ENCODE measurements around the gene LIG1. TPM values are rescaled to one million over a fixed set of nuclear protein-coding genes. Genes with fewer than 3 reads are reported as not detected.
"Not testable (repeated sequence)": the region's sequence is repeated elsewhere in the genome, so short reads cannot be mapped to it uniquely, and the experiment has no call there.

The LIG1 gene
- total RNA-seq, 1 donor, result 24.8 TPM

DNA sequence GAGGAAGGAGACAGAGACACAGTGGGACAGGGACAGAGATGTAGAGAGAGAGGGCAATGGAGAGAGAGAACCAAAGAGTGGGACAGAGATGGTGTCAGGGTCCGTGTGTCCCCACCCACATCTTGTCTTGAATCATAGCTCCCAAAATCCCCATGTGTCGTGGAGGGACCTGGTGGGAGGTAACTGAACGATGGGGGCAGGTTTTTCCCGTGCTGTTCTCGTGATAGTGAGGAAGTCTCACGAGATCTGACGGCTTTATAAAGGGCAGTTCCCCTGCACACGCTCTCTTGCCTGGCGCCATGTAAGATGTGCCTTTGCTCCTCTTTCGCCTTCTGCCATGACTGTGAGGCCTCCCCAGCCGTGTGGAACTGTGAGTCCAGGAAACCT, 52.0 kb downstream of the LIG1 start:
- H3K4me1 ChIP-seq (ENCODE audit: insufficient read depth, low read length), result peaks cover 4% of the 10 kb centered on the region
- H3K9me3 ChIP-seq (ENCODE audit: low read depth, low read length), result no peaks in the 10 kb centered on the region
- no peaks in the 10 kb centered on the region for H3K27me3 ChIP-seq (ENCODE audit: insufficient read depth, low read length)
- H3K4me3 ChIP-seq (ENCODE audit: low read length), result no peak overlapping the region

DNA sequence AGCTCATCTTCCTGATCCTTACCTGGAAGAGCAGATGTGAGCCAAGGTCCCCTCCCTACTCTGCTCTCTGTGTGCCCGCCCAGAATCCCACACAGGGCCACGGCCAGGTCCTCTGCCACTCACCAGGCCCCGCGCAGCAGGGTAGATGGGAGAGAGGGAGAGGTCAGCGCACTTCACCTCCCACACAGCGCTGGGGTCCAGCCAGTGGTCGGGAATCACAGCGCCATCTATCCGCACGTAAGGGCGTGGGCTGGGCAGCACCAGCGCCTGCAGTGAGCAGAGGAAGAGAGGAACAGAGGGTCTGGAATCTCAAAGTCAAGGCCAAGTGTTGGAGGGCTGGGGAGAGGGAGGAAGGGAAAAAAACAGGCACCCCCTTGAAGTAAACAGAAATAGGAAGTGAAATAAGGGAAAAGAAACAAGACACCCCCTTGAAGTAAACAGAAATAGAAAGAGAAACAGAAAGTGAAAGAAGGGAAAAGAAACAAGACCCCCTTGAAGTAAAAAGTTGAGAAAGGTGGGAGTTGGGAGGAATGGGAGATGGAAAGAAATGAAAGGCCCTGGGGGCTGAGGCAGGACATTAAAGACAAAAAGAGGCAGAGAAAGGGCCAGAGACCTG, 52.5 kb downstream of the LIG1 start:
- H3K27me3 ChIP-seq (ENCODE audit: insufficient read depth, low read length), result no peaks in the 10 kb centered on the region
- peaks cover 4% of the 10 kb centered on the region for H3K4me1 ChIP-seq (ENCODE audit: insufficient read depth, low read length)
- H3K9me3 ChIP-seq (ENCODE audit: low read depth, low read length), result no peaks in the 10 kb centered on the region
- H3K4me3 ChIP-seq (ENCODE audit: low read length), result no peak overlapping the region

DNA sequence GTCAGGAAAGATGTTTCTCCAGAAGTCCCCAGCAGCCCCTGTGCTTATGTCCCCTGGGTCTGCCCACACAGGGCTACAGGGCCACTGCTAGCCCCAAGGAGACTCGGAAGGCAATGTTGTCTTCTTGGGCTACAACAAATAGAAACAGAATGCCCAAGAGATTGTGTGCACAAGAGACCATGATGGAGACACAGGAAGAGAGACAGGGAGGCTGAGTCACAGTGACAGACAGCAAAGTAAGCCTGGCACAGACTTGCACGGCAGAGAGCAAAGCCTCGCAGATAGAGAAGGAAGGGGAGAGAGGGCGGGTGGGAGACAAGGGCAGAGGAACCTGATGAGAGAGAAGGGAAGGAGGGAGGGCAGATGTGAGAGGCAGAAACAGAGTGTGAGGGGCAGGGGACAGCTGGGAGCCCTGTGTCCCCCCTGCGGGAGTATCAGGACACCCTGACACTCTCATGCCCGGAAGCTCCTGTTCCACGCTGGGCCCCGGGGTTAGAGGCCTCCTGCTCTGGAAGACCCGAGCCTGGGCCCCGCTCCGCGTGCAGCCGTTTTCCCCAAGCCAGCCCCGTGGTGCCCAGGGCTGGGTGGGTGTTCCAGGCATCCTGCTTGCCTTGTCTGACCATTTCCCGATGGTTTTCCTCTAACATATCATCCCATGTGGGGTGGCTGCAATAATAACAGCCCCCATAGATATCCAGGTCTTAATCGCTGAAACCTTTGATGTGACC, 56.8 kb downstream of the LIG1 start:
- Histone ChIP-seq H3K4me3 (ENCODE audit: low read length) (no peak overlapping the region), H3K4me1 (ENCODE audit: insufficient read depth, low read length) (peaks cover 12% of the 10 kb centered on the region), H3K9me3 (ENCODE audit: low read depth, low read length) (no peaks in the 10 kb centered on the region), H3K27me3 (ENCODE audit: insufficient read depth, low read length) (no peaks in the 10 kb centered on the region)

DNA sequence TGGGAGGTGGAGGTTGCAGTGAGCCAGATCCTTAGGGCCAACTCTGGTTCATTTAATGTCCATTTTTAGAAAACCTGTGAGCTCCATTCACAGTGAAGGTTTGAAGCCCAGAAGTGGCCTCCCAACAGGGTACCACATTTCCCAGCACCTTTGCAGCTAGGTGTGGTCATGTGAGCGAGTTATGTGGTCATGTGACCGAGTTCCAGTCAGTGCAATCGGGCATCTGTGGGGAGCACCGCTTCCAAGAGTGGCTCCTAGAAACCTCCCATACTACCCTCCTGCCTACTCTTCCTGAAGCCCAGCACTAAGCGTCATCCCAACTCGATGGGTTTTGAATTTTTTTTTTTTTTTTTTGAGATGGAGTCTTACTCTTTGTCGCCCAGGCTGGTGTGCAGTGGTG, 58.9 kb downstream of the LIG1 start:
- peaks cover 9% of the 10 kb centered on the region for H3K4me1 ChIP-seq (ENCODE audit: insufficient read depth, low read length)
- no peaks in the 10 kb centered on the region for H3K9me3 ChIP-seq (ENCODE audit: low read depth, low read length)
- H3K27me3 ChIP-seq (ENCODE audit: insufficient read depth, low read length), result no peaks in the 10 kb centered on the region
- no peak overlapping the region for H3K4me3 ChIP-seq (ENCODE audit: low read length)

DNA sequence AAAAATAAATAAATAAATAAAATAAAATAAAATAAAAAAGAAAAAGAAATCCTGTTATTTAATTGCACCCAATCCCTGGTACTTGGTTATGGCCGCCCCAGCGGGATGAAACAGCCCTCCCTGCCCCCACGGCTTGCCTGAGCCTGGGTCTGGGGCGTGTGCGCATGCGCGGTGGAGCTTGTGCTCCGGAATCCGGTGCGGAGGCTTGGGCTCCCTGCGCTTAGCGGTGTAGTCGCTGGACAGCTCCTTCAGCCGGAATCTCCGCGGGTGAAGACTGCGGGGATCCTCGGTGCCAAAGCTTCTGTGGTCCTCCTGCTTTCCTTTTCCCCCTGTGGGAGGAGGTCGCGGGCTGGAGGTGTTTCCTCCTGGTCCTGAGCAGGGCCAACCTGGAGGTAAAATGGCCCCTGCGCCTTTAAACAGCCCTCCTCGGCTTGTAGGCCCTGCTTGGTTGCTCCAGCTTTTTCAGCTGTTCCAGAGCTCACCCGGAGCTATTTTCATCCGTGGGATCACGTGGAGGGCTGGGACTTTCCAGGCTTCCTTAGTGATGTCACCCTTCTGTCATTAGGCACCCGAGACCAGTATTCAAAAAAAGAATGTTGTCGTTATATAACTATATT, 59.7 kb downstream of the LIG1 start, which contains the start of gene PLA2G4C:
PLA2G4C (minus strand) TSS at position 468 of the 617 bp plus-strand sequence. CDS start 4,288 bp downstream, outside the sequence.
- peaks cover 9% of the 10 kb centered on the region for H3K4me1 ChIP-seq (ENCODE audit: insufficient read depth, low read length)
- peak within 1 kb of the TSS; percentile 69 for H3K4me3 ChIP-seq (ENCODE audit: low read length)
- H3K9me3 ChIP-seq (ENCODE audit: low read depth, low read length), result no peaks in the 10 kb centered on the region
- H3K27me3 ChIP-seq (ENCODE audit: insufficient read depth, low read length), result no peaks in the 10 kb centered on the region

DNA sequence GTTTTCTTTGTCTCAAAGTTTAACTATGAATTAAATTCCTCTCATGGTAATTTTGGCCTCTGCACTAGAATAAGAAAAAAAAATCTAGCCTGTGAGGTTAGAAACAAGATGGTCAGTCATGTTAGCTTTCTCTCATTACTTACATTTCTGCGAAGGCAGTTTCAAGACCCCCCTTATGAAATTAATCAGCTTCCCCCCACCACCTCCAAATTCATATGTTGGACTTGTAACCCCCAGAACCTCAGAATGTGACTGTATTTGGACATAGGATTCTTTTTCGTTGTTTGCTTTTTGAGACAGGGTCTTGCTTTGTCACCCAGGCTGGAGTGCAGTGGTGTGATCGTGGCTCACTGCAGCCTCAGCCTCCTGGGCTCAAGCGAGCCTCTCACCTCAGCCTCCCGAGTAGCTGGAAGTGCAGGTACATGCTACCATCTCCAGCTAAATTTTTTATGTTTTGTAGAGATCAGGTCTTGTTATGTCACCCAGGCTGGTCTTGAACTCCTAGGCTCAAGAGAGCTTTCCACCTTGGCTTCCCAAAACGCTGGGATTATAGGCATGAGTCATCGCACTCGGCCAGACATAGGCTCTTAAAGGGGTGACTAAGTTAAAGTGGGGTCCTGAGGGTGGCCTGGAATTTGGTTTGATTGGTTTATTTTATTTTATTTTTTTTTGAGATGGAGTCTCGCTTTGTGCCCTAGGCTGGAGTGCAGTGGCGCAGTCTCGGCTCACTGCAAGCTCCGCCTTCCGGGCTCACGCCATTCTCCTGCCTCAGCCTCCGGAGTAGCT, 61.0 kb downstream of the LIG1 start:
- Histone ChIP-seq H3K9me3 (ENCODE audit: low read depth, low read length) (no peaks in the 10 kb centered on the region), H3K4me3 (ENCODE audit: low read length) (no peak overlapping the region), H3K27me3 (ENCODE audit: insufficient read depth, low read length) (no peaks in the 10 kb centered on the region), H3K4me1 (ENCODE audit: insufficient read depth, low read length) (peaks cover 9% of the 10 kb centered on the region)

DNA sequence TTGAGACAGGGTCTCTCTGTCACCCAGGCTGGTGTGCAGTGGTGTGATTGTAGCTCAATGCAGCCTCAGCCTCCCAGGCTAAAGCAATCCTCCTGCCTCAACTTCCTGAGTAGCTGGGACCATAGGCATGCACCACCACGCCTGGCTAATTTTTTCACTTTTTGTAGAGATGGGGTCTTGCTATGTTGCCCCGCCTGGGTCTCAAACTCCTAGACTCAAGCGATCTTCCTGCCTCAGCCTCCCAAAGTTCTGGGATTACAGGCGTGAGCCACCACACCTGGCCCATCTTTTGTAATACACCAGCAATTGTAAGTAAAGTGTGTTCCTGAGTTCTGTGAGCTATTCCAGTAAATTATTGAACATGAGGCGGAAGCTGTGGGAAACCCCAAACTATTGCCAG, 66.2 kb downstream of the LIG1 start:
- no peak overlapping the region for H3K4me3 ChIP-seq (ENCODE audit: low read length)
- no peaks in the 10 kb centered on the region for H3K9me3 ChIP-seq (ENCODE audit: low read depth, low read length)
- H3K27me3 ChIP-seq (ENCODE audit: insufficient read depth, low read length), result no peaks in the 10 kb centered on the region
- no peaks in the 10 kb centered on the region for H3K4me1 ChIP-seq (ENCODE audit: insufficient read depth, low read length)

DNA sequence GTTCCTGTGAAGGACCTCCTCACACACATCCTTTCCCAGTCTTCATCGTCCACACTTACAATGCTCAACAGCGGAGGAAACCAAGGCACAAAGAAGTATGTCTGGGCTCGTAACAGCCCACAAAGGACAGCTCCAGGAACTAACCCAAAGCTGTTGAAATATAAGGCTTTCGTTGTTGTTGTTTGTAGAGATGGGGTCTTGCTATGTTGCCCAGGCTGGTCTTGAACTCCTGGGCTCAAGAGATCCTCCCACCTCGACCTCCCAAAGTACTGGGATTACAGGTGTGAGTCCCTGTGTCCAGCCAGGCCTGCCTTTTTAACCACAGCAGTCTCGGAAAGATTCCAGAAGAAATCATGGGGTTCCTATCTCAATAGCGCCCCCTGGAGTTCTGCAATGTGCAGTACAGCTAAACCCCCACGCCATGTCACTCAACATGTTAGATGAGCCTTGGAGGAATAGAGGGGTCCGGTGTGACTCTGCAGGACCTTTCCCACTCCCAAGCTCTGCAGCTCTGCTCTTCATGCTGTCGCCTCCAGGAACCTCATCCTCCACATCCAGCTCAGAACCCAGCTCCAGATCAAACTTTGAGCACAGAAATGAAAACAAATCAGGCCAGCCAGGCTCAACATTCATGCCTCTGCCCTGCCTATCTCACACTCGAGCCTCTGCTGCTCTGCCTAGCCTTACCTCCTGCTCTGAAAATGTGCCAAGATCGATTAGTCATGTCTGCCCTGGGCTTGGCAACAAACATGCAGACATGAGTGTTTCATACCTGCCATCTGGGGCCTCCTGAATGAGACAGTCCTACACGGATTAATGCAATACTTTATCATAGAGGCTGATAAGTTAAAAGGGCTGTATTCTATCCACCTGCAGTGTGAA, 67.0 kb downstream of the LIG1 start:
- no peaks in the 10 kb centered on the region for H3K9me3 ChIP-seq (ENCODE audit: low read depth, low read length)
- no peaks in the 10 kb centered on the region for H3K4me1 ChIP-seq (ENCODE audit: insufficient read depth, low read length)
- no peaks in the 10 kb centered on the region for H3K27me3 ChIP-seq (ENCODE audit: insufficient read depth, low read length)
- no peak overlapping the region for H3K4me3 ChIP-seq (ENCODE audit: low read length)

DNA sequence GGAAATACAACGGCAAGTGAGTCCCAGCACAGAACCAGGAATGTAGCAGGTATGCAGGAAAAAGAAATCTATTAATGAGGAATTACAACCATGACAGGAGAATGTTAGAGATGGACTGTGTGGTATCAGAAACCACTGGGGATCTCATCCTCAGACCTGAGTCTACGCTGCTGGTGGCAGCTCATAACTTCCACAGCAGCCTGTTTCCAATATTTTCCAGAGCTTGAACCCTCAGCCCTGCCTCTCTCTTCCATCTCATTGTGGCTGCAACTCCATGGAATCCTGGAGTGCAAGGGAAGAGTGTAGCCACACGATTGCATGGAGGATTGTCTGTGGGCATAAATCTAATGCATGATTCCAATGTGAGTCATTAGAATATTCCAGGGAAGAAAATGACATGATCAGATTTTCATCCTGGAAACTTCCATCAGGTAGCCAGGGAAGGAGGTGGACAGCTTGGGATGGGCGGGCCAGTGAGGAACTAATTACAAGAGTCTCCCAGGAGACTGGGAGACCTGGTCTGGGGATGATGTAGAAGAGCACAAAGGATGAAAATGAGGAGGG, 74.5 kb downstream of the LIG1 start:
- H3K4me1 ChIP-seq (ENCODE audit: insufficient read depth, low read length), result no peaks in the 10 kb centered on the region
- no peaks in the 10 kb centered on the region for H3K27me3 ChIP-seq (ENCODE audit: insufficient read depth, low read length)
- no peak overlapping the region for H3K4me3 ChIP-seq (ENCODE audit: low read length)
- H3K9me3 ChIP-seq (ENCODE audit: low read depth, low read length), result no peaks in the 10 kb centered on the region

DNA sequence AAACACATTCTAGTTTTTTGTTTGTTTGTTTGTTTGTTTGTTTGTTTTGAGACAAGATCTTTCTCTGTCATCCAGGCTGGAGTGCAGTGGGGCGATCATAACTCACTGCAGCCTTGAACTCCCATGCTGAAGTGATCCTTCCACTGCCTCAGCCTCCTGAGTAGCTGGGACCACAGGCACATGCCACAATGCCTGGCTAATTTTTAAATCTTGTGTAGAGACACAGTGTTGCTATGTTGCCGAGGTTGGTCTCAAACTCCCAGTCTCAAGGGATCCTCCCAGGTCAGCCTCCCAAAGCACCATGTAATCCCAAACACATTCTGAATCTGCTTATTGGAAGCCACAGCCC, 75.3 kb downstream of the LIG1 start:
- Histone ChIP-seq H3K27me3 (ENCODE audit: insufficient read depth, low read length) (no peaks in the 10 kb centered on the region), H3K4me3 (ENCODE audit: low read length) (no peak overlapping the region), H3K4me1 (ENCODE audit: insufficient read depth, low read length) (no peaks in the 10 kb centered on the region), H3K9me3 (ENCODE audit: low read depth, low read length) (no peaks in the 10 kb centered on the region)

DNA sequence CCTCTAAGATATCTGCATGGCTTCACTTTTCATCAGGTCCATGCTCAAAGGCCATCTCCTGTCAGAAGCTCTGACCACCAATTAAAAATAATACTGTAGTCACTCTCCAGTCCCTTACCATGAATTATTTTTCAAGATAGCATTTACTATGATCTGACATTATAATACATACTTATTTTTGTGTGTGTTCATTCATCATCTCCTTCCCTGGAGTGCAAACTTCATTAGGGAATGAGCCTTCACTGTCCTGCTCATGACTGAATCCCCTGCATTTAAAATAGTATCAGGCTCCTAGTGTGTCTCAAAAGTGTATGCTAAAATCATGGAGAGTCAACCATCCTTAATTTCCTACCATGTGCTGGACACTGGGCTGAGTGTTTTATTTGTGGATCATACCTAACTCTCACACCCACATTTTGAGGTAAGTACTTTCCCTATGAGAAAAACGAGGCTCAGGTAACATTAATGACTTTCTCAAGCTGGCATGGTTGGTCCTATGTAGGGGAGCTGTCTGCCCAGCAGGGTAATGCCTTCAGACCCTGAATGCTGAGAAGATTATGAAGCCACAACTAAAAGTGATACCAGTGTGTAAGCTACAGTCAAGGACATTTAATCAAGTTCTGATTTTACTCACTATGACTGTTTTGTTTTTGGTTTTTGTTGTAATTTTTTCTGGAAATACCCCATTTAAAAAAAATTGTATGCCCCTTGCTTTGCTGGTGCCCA, 75.9 kb downstream of the LIG1 start:
- Histone ChIP-seq H3K4me1 (ENCODE audit: insufficient read depth, low read length) (no peaks in the 10 kb centered on the region), H3K9me3 (ENCODE audit: low read depth, low read length) (no peaks in the 10 kb centered on the region), H3K27me3 (ENCODE audit: insufficient read depth, low read length) (no peaks in the 10 kb centered on the region), H3K4me3 (ENCODE audit: low read length) (no peak overlapping the region)

DNA sequence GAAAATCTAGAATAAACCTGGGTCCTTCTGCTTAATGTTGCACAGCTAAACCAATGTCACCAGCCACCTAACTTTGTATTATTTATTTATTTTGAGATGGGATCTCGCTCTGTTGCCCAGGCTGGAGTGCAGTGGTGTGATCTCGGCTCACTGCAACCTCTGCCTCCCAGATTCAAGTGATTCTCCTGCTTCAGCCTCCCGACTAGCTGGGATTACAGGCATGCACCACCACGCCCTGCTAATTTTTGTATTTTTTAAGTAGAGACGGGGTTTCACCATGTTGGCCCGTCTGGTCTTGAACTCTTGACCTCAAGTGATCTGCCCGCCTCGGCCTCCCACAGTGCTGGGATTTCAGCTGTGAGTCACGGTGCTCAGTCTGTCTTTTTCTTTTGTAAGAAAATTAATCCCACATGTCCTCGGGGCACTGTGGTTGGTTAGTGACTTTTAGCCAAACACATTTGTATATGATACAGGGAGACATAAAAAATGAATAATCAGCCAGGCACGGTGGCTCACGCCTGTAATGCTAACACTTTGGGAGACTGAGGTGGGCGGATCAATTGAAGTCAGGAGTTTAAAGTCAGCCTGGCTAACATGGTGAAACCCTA, 78.9 kb downstream of the LIG1 start:
- not testable (repeated sequence) for H3K4me1 ChIP-seq (ENCODE audit: insufficient read depth, low read length); H3K9me3 ChIP-seq (ENCODE audit: low read depth, low read length); H3K4me3 ChIP-seq (ENCODE audit: low read length); H3K27me3 ChIP-seq (ENCODE audit: insufficient read depth, low read length)

DNA sequence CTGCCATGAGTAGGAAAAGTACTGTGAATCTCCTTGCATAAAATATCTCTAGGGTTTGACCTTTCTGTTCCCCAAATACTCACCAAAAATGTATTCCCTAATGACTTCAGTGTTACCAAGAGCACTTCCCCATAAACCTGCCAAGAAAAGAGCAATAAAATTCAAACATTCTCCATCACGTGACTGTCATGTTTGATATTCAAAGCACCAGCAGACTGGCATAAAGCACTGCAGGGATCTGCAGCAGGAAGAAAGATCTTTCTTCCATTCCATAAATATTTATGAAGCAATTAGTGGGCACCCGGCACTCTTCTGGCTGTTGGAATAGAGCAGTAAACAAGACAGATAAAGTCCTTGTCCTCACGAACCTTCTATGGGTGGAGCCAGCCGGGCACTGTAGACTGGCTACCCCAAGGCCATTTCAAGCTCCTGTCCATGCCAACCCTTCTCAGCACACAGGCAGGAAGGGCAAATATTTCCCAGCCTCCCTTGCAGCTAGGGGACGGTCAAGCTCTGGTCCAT, 79.8 kb downstream of the LIG1 start:
- no peaks in the 10 kb centered on the region for H3K4me1 ChIP-seq (ENCODE audit: insufficient read depth, low read length)
- no peaks in the 10 kb centered on the region for H3K27me3 ChIP-seq (ENCODE audit: insufficient read depth, low read length)
- H3K4me3 ChIP-seq (ENCODE audit: low read length), result no peak overlapping the region
- H3K9me3 ChIP-seq (ENCODE audit: low read depth, low read length), result no peaks in the 10 kb centered on the region
